ENCODE data around the gene HFM1.

GRCh38 chr1:91224878-91225277, 179.8 kb downstream of the HFM1 start:
- TF ChIP-seq CTCF (IDR thresholded peaks at IDR 0.05) (no peak), POLR2AphosphoS5 (IDR thresholded peaks at IDR 0.05) (no peak)
